HG02623 (cell line): ENCODE measurements around the gene NR4A3.
A peak's percentile ranks its signal among the peaks of the same experiment; 100 is the strongest.
"Not testable (repeated sequence)": the region's sequence is repeated elsewhere in the genome, so short reads cannot be mapped to it uniquely, and the experiment has no call there.

ENCODE experiments used
- ATAC-seq: cut with Tn5 transposase; IDR thresholded peaks from one replicate; pipeline ENCODE4 v1.9.1; 2021; ENCODE audit warnings: moderate library complexity; ENCODE audit not compliant: unreplicated experiment

The NR4A3 gene

DNA sequence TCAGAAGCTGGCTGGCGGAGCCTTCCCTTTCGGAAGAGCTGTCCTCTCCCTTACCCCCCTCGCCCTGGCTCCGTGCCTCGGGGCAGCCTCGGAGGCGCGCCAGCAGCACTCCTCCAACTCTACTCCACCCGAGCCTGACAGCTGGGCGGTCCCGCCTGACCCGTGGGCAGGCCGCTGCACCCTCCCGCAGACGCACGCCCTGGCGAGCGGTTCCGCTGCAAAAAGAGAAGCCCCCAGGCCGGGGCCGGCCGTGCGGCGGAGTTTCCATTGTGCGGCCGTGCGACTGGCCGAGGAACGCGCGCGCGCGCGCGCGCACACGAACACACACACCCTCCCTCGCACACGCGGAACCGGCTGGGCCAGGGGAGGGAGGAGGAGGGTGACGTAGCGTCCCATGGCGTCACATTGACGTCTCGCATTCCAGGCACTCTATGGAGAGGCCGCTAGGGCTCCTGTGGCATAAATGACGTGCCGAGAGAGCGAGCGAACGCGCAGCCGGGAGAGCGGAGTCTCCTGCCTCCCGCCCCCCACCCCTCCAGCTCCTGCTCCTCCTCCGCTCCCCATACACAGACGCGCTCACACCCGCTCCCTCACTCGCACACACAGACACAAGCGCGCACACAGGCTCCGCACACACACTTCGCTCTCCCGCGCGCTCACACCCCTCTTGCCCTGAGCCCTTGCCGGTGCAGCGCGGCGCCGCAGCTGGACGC is at the start of gene NR4A3:
NR4A3 (plus strand) TSS at position 490 of the 713 bp plus-strand sequence. CDS start 6,158 bp downstream, outside the sequence.
- ATAC-seq = peak; percentile 29

DNA sequence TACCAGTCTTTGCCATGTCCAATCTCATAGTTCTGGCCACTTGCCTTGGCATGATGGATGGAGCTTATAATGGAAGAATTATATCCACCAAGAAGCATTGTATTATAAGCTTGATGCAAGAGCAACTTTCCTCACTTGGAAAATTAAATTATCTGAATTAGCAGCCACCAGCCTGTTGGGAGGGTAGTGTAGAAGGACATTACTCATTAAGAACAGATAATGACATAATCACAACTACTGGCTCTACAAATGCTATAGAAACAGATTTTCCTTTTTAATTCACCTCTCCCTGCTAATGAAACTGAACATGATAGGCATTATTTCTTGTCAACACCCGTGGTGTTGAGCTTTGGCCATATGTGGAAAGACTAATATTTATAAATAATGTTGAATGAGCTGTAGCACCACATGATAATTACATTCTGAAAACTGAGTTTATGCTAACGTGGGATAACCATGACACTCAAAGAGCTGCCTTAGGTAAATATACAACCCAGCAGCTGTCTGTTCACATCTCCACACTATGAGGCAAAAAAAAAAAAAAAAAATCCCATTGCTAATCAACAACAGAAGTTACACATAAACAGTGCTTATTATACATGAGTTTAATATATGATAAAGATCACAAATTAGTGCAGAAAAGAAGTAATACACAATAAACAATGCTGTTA is 48.1 kb upstream of the NR4A3 start:
- ATAC-seq = no peak

DNA sequence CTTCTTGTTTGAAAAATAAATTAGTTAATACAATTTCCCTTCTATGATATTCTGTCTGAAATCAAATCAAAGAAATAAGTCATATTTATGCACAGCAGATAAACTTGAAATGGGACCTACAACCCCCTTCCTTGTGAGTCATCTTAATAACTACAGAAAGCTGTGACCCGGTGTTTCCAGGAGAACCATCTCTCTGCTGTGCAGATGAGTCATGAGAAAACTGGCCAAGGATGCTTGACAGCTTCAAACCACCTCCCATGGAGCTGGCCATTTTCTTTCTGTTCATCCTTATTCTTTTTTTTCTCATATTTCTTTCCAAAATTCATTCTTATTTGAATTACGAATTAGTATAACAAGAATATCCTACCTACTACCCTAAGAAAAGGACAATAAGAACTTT is 43.4 kb upstream of the NR4A3 start:
- no peak for ATAC-seq

DNA sequence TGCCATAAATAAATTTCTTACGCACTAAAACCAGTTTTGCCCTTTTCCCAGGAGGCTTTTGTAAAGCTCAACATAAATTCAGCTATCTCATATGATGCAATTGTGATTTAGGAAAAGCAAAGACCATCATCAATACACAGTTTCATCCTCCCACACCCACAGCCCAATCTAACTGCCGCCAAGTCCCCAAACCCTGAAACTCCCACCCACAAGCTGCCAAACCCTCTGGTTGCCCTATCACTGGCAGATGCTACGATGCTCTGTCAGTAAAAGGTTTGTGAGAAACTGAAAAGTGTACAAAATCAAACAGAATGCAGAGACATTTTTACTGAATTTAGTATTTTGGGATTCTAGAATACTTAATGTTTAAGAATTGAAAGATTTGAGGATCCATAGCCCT is 42.8 kb upstream of the NR4A3 start:
- no peak for ATAC-seq

- no peak for ATAC-seq
These were observed 42.4 kb upstream of the NR4A3 start for GRCh38 chr9:99779277-99779676.

DNA sequence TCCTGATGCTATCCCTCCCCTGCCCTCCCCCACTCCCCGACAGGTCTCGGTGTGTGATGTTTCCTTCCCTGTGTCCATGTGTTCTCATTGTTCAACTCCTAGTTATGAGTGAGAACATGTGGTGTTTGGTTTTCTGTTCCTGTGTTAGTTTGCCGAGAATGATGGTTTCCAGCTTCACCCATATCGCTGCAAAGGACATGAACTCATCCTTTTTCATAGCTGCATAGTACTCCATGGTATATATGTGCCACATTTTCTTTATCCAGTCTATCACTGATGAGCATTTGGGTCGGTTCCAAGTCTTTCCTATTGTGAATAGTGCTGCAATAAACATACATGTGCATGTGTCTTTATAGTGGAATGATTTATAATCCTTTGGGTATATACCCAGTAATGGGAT is 39.3 kb upstream of the NR4A3 start:
- not testable (repeated sequence) for ATAC-seq

- ATAC-seq = no peak
These were observed 38.5 kb upstream of the NR4A3 start for GRCh38 chr9:99782962-99783718.

- no peak for ATAC-seq
These were observed 37.9 kb upstream of the NR4A3 start for GRCh38 chr9:99783799-99784198.

- no peak for ATAC-seq
These were observed 36.6 kb upstream of the NR4A3 start for GRCh38 chr9:99785010-99785590.

- ATAC-seq = no peak
These were observed 34.1 kb upstream of the NR4A3 start for GRCh38 chr9:99787556-99787955.

DNA sequence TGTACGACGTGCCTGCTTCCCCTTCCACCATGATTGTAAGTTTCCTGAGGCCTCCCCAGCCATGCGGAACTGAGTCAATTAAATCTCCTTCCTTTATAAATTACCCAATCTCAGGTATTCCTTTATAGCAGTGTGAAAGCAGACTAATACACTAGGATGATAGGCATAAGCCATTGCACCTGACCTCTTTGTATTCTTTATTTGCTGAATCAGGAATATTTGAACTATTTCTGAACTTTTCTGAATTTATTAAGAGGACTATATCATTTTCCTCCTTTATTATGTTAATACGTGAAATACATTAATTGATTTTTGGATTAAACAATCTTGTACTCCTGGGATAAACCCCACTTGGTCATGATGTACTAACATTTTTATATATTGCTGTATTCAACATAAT is 28.2 kb upstream of the NR4A3 start:
- no peak for ATAC-seq

GRCh38 chr9:99796231-99796630 is 25.5 kb upstream of the NR4A3 start:
- ATAC-seq = no peak

GRCh38 chr9:99801775-99802174 is 19.9 kb upstream of the NR4A3 start:
- no peak for ATAC-seq

DNA sequence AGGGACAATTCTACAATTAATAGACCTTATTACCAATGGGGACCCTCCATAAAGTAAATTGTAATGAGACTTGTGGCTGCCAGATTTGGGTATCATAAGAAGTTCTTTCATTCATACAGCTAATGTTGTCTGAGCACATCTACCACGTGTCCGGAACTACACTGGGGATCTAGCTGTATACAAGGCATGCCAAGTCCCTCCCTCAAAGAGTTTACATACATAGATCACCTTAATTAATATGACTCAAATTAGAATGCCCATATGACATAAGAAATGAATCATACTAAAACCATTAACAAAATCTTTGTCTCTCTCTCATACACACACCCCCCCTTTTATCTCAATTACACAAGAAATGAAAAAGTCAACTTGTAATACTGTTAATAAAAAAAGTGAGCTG is 18.0 kb upstream of the NR4A3 start:
- no peak for ATAC-seq

- ATAC-seq = no peak
These were observed 14.3 kb upstream of the NR4A3 start for GRCh38 chr9:99807276-99807852.

DNA sequence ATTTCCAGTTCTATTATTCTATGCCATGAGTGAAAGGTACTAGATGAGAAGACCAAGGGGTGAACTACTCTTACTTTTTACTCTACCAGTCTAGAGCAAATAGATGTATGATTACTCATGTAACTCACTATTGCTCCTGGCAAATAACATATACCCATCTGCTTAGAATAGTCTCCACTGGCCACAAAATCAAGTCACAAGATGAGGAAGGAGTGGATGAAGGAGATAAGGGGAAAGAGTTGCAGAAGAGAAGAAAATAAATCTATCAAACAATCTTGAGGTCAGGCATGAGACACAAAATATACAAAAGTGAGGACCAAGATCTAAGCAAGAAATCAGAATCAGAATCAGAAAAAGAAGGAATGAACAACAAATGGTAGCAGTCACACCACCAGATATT is 13.7 kb upstream of the NR4A3 start:
- no peak for ATAC-seq

- no peak for ATAC-seq
These were observed 13.2 kb upstream of the NR4A3 start for GRCh38 chr9:99808454-99808853.

DNA sequence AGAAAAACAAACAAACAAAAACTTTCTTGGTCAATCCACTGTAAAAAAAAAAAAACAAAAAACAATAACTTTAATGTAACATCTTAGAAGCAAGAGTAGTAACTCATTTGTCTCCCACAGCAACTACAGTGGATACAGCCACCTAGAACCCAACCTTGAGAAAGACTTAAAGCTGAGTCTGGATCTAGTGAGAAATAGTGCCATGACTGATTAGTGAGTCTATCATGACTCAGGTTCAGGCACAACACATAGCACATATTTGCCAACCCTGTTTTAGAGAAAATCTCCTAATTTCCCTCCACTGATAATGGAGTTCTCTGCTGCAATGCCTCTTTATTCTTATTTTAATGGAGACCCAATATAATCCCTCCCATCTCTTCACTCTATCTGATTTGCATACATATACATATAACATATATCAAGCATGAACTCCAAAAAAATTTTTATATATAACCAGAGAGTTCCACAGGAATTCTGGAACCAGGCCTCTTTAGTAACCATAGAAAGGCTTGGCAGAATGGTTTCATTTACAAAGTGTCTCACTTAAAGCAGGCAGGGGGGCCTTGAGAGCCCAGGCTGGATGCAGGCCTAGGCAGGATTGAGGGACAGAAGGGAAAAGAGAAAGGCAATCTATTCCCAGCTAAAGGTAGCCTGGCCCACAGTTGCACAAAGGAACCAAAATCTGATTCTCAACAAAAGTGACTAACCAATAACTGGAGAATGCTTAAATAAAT is 11.9 kb upstream of the NR4A3 start:
- ATAC-seq = no peak

GRCh38 chr9:99811172-99811571 is 10.5 kb upstream of the NR4A3 start:
- no peak for ATAC-seq

DNA sequence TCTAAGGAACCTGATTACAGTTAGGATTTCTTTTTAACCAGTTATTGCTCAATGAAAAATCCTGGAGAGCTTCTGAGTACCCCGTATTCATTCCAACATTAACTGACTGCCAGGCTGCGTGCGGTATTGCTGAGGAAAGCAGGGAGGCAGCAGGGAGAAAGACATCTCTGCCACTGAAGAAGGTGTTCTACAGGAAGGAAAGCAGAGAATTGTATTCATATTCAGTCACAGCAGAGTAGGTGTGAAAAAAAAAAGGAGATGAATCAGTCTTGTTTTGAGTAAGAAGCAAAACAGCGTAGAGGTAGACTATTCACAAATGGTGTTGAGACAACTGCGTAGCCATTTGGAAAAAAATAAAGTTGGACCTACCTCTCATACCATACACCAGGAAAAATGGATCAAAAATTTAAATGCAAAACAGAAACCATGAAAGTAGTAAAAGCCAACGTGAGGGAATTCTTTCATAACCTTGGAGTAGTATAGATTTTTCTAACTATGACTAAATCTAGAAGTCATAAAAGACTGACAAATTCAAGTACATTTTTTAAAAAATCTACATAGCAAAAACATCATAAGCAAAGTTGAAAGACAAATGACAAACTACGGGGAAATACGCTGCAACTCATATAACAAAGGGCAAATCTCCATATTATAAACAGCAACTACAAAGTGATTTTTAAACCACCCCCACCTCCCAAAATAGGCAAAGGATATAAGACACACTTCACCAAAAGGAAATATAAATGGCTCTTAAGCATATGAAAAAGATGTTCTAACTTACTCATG is 9.9 kb upstream of the NR4A3 start:
- peak; percentile 56 for ATAC-seq
